A673 (cell line): ENCODE results near the gene ARL8A.

ENCODE experiments used
- CTCF ChIP-seq: fragments of 300-800, 200-600 bp; sonication (generic); conservative IDR thresholded peaks from 2 replicates; pipeline ENCODE4 v1.5.1; 2017; ENCODE audit warnings: low read depth, mild to moderate bottlenecking, antibody characterized with exemption, low read length, moderate library complexity, mixed read lengths
- EZH2 ChIP-seq: fragments of 200-600 bp; sonication (generic); IDR thresholded peaks from 2 replicates; pipeline ENCODE4 v1.6.1; 2017; ENCODE audit warnings: borderline replicate concordance, low read depth, mild to moderate bottlenecking, mixed read lengths, antibody characterized with exemption, low read length; ENCODE audit not compliant: poor library complexity, severe bottlenecking

DNA sequence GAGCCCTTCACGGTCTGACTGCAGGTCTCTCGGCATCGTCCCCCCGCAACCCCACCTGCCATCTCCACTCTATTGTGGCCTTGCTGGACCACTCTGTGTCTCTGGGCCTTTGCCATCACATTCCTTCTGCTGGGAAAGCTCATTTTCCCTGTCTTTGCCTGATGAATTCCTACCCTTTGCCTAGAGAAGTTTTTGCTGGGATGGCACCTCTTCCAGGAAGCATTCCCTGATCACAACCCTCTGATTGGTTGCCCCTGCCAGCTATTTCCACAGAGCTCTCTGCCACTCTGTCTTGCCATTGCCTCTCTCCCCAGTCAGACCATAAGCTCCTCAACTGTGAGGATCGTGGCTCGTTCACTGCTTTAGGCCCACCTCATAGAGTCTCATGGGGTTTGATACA, 50.7 kb downstream of the ARL8A start:
- TF ChIP-seq CTCF (no peak), EZH2 (no peak)
